HCT116 (cell line): ENCODE results near the gene NCAPD3. TPM values are rescaled to one million over a fixed set of nuclear protein-coding genes. Genes with fewer than 3 reads are reported as not detected.

Experiments
- ATAC-seq: fragments of 200-7000 bp; cut with Tn5 transposase; 2 replicates; pipeline ENCODE4 v1.9.1; 2020; ENCODE audit warnings: mild to moderate bottlenecking, moderate library complexity
- BruUV-seq: library from RNA; stranded (reverse); fragments of 400-500 nt; replicated peaks from 2 replicates; lab custom pipeline; 2021; lab: Mats Ljungman, UMichigan
- CTCF ChIA-PET: fragments of 300-600 bp; sonication (Branson Sonifier 250); formaldehyde crosslinking; loops from one replicate; lab custom pipeline; 2021; ENCODE audit warnings: antibody characterized with exemption; lab: Charles Lee
- POLR2A ChIA-PET: fragments of 300-600, 350-600 bp; sonication (Branson Sonifier 250); formaldehyde crosslinking; loops from one replicate; lab custom pipeline; 2021; ENCODE audit warnings: antibody characterized with exemption; lab: Charles Lee
- RAD21 ChIA-PET, 2 experiments: fragments of 300-600 bp; sonication (Branson Sonifier 250); formaldehyde crosslinking; loops; one replicate each; lab custom pipeline; 2023; ENCODE audit warnings: low total read pairs in 2 of 2; ENCODE audit not compliant: uncharacterized antibody in 2 of 2, unreplicated experiment in 2 of 2, low non-redundant PET in 1 of 2; lab: Charles Lee
- DNase-seq: peaks from one replicate; pipeline ENCODE4 v3.0.0-alpha.2; 2010; ENCODE audit warnings: low read depth, low spot score
- H2AFZ ChIP-seq: fragments of 200-600 bp; shearing (Covaris generic), sonication (generic); 2 replicates; pipeline ENCODE4 v1.6.1; 2017; ENCODE audit warnings: low read depth, mixed run types, mixed read lengths, antibody characterized with exemption, low read length; ENCODE audit not compliant: poor library complexity, severe bottlenecking
- H3K27ac ChIP-seq: 2 replicates; pipeline ENCODE4 v1.5.1; 2012; ENCODE audit warnings: low read depth, low read length
- H3K27me3 ChIP-seq: fragments of 200-600 bp; sonication (generic); 2 replicates; pipeline ENCODE4 v1.6.1; 2016; ENCODE audit warnings: mixed run types, low read length, mixed read lengths; ENCODE audit not compliant: insufficient read depth
- H3K36me3 ChIP-seq, 2 experiments: fragments of 200-500 bp in 1 of 2; fragments of 200-600 bp in 1 of 2; sonication (Bioruptor generic) in 1 of 2; sonication (generic) in 1 of 2; 2 replicates each; pipeline versions ENCODE4 v1.5.1 to v1.6.1; 2014 to 2016; ENCODE audit warnings: low read length in 2 of 2, inconsistent platforms in 1 of 2, mixed read lengths in 1 of 2, mixed run types in 1 of 2; ENCODE audit not compliant: insufficient read depth in 2 of 2, control insufficient read depth in 1 of 2
- H3K4me1 ChIP-seq, 2 experiments: fragments of 200-600 bp in 1 of 2; sonication (generic) in 1 of 2; 2 replicates each; pipeline versions ENCODE4 v1.5.1 to v1.6.1; 2012 to 2017; ENCODE audit warnings: low read length in 2 of 2, inconsistent platforms in 1 of 2, mild to moderate bottlenecking in 1 of 2, mixed read lengths in 1 of 2, mixed run types in 1 of 2, moderate library complexity in 1 of 2; ENCODE audit not compliant: insufficient read depth in 2 of 2, control insufficient read depth in 1 of 2
- H3K4me2 ChIP-seq: fragments of 200-600 bp; sonication (generic); 2 replicates; pipeline ENCODE4 v1.6.1; 2017; ENCODE audit warnings: mixed run types, low read length, mixed read lengths
- H3K4me3 ChIP-seq, 2 experiments: fragments of 200-600 bp in 1 of 2; sonication (generic) in 1 of 2; replicated peaks in 1 of 2; 2 replicates each; pipeline ENCODE4 v1.5.1; 2011 to 2016; ENCODE audit warnings: low read length in 2 of 2, control low read depth in 1 of 2, low read depth in 1 of 2, mild to moderate bottlenecking in 1 of 2, mixed read lengths in 1 of 2, mixed run types in 1 of 2
- H3K79me2 ChIP-seq: fragments of 200-600 bp; sonication (generic); 2 replicates; pipeline ENCODE4 v1.6.1; 2017; ENCODE audit warnings: mild to moderate bottlenecking, mixed run types, low read length, moderate library complexity, mixed read lengths; ENCODE audit not compliant: insufficient read depth
- H3K9ac ChIP-seq: fragments of 200-600 bp; sonication (generic); 2 replicates; pipeline ENCODE4 v1.6.1; 2016; ENCODE audit warnings: low read length, mixed read lengths
- H3K9me2 ChIP-seq: fragments of 200-600 bp; sonication (generic), shearing (Covaris generic); 2 replicates; pipeline ENCODE4 v1.6.1; 2017; ENCODE audit warnings: mixed run types, mild to moderate bottlenecking, moderate library complexity; ENCODE audit not compliant: insufficient read depth
- H3K9me3 ChIP-seq, 2 experiments: fragments of 200-500 bp in 1 of 2; fragments of 200-600 bp in 1 of 2; sonication (Bioruptor generic) in 1 of 2; sonication (generic) in 1 of 2; 2 replicates each; pipeline ENCODE4 v1.6.1; 2014 to 2017; ENCODE audit warnings: low read length in 2 of 2, mixed read lengths in 2 of 2, inconsistent platforms in 1 of 2, low read depth in 1 of 2, mild to moderate bottlenecking in 1 of 2, mixed run types in 1 of 2, moderate library complexity in 1 of 2; ENCODE audit not compliant: control insufficient read depth in 1 of 2, insufficient read depth in 1 of 2
- H4K20me1 ChIP-seq: fragments of 200-600 bp; sonication (generic), shearing (Covaris generic); 2 replicates; pipeline ENCODE4 v1.6.1; 2017; ENCODE audit warnings: mixed run types, mild to moderate bottlenecking, moderate library complexity; ENCODE audit not compliant: insufficient read depth
- CBX3 ChIP-seq: IDR thresholded peaks from 2 replicates; pipeline ENCODE4 v1.6.1; 2012; ENCODE audit warnings: low read depth
- ELF1 ChIP-seq: IDR thresholded peaks from 2 replicates; pipeline ENCODE4 v1.6.1; 2012; ENCODE audit warnings: low read depth, borderline replicate concordance
- EZH2 ChIP-seq: fragments of 200-600 bp; sonication (generic); IDR thresholded peaks from 2 replicates; pipeline ENCODE4 v1.6.1; 2017; ENCODE audit warnings: antibody characterized with exemption, mixed run types
- EZH2phosphoT487 ChIP-seq: fragments of 200-600 bp; IDR thresholded peaks from 2 replicates; pipeline ENCODE4 v1.6.1; 2018; ENCODE audit warnings: antibody characterized with exemption, borderline replicate concordance
- FOSL1 ChIP-seq: IDR thresholded peaks from 2 replicates; pipeline ENCODE4 v1.6.1; 2012; ENCODE audit warnings: low read depth
- POLR2AphosphoS5 ChIP-seq: IDR thresholded peaks from 2 replicates; pipeline ENCODE4 v1.6.1; 2011; ENCODE audit warnings: mild to moderate bottlenecking, low read depth, low read length, moderate library complexity
- SIN3A ChIP-seq: IDR thresholded peaks from 2 replicates; pipeline ENCODE4 v1.6.1; 2012; ENCODE audit warnings: low read depth
- TCF7L2 ChIP-seq: IDR thresholded peaks from 2 replicates; pipeline ENCODE4 v1.7.0; 2011; ENCODE audit warnings: borderline replicate concordance, inconsistent platforms; ENCODE audit not compliant: insufficient read depth, insufficient read length; ENCODE audit errors: extremely low read depth
- YY1 ChIP-seq: IDR thresholded peaks from 2 replicates; pipeline ENCODE4 v1.6.1; 2011; ENCODE audit warnings: low read length, low read depth, moderate library complexity, mild to moderate bottlenecking; ENCODE audit not compliant: insufficient replicate concordance; ENCODE audit errors: extremely low read depth
- intact Hi-C: fragments of 100-400 bp; cut with micrococcal nuclease; formaldehyde crosslinking; loops from 2 replicates; pipeline ENCODE4 v1.10.0; 2022
- total RNA-seq: library from RNA; stranded (reverse); gene quantifications from one replicate; pipeline ENCODE4 v1.2.1, GENCODE V29; 2021; ENCODE audit not compliant: unreplicated experiment
- TF ChIP-seq, protein P1 (sequence below): IDR thresholded peaks from 2 replicates; pipeline ENCODE4 v1.6.1; 2012; ENCODE audit warnings: low read depth
- TF ChIP-seq, protein P2 (sequence below), 3 experiments: fragments of 200-600 bp in 1 of 3; sonication (generic) in 1 of 3; IDR thresholded peaks in 2 of 3; conservative IDR thresholded peaks in 1 of 3; 2 replicates each; pipeline ENCODE4 v1.5.1; 2012 to 2017; ENCODE audit warnings: low read depth in 2 of 3, low read length in 2 of 3, antibody characterized with exemption in 1 of 3, borderline replicate concordance in 1 of 3, control low read depth in 1 of 3, mild to moderate bottlenecking in 1 of 3, mixed read lengths in 1 of 3, mixed run types in 1 of 3, moderate library complexity in 1 of 3; ENCODE audit not compliant: insufficient read depth in 1 of 3
- TF ChIP-seq, protein P3 (sequence below): IDR thresholded peaks from 2 replicates; pipeline ENCODE4 v1.6.1; 2012

The NCAPD3 gene
- total RNA-seq, 1 experiment from 2014 or later, result 71.0 TPM

DNA sequence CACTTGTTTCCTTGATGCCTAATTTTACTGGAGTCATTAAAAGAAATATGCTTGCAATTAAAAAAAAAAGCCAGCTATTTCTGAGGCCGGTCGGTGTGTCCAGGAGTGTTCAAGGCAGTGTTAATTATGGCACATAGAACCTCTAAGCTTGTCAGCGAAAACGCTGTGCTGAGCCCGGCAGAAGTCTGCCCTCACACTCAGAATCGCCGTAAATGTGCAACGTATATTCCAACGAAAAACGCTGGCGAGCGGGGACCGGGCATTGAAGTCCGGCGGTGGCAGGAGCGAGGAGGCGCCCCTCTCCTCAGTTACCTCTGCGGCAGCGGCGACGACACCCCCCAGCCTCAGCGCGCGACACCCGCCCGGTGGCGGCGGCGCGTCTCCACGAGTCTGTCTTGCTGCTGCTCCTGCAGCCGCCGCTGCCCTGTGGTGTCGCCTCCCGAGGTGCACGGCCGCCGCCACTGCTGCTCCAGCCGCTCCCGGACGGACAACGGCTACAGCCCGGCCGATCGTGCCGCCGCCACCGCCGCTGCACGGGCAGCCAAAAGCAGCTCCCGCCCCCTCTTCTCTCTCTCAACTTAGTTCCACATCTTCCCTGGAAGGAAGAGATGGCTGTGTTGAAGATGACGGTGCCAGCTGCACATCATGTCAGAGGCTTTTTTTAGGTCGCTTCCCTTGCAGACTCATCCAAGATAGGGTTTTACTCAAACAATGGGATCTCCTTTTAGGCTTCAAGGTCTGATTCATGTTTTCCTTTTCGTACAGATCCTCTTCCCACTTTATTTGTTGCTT lies 98.9 kb downstream of the NCAPD3 start (continued):
- TF ChIP-seq, protein P1, sequence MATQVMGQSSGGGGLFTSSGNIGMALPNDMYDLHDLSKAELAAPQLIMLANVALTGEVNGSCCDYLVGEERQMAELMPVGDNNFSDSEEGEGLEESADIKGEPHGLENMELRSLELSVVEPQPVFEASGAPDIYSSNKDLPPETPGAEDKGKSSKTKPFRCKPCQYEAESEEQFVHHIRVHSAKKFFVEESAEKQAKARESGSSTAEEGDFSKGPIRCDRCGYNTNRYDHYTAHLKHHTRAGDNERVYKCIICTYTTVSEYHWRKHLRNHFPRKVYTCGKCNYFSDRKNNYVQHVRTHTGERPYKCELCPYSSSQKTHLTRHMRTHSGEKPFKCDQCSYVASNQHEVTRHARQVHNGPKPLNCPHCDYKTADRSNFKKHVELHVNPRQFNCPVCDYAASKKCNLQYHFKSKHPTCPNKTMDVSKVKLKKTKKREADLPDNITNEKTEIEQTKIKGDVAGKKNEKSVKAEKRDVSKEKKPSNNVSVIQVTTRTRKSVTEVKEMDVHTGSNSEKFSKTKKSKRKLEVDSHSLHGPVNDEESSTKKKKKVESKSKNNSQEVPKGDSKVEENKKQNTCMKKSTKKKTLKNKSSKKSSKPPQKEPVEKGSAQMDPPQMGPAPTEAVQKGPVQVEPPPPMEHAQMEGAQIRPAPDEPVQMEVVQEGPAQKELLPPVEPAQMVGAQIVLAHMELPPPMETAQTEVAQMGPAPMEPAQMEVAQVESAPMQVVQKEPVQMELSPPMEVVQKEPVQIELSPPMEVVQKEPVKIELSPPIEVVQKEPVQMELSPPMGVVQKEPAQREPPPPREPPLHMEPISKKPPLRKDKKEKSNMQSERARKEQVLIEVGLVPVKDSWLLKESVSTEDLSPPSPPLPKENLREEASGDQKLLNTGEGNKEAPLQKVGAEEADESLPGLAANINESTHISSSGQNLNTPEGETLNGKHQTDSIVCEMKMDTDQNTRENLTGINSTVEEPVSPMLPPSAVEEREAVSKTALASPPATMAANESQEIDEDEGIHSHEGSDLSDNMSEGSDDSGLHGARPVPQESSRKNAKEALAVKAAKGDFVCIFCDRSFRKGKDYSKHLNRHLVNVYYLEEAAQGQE, result no peak
- TF ChIP-seq EZH2 (no peak), FOSL1 (no peak), YY1 (no peak), ELF1 (no peak), POLR2AphosphoS5 (no peak)

DNA sequence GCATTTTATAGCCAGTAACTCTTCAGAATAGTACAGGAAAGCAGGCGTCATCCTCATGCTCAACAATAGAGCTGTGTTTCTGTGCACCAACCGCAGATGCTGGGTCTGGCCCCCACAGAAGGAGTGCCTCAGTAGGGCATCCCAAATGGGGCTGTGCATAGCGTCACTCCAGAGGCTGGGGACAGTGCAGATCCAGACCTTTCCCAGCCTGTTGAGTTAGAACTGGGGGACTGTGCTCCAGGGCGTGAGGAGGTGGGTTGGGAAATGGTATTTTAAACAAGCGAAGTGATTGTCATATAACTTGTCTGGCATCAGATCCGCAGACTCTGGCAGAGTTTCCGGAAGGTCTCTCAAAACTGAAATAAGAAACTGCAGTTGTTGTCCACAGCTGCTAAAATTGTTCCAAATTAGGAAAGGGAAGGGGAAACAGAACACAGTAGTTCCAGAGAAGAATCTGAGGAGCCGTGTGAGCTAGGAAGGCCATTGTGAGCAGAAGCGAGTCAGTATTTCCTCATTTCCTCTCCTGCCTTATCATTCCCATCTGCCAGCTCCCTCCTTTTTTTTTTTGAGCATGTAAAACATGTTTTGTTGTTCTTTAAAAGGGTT lies 102.7 kb downstream of the NCAPD3 start:
- no peaks in the 10 kb centered on the region for H3K79me2 ChIP-seq
- no peaks in the 10 kb centered on the region for H3K36me3 ChIP-seq
- H3K4me2 ChIP-seq, result no peak overlapping the region
- H3K27ac ChIP-seq, result no peak overlapping the region
- intact Hi-C loops, result no loop called here
- ATAC-seq (no peak), DNase-seq (no peak)
- H3K9me3 ChIP-seq, result no peaks in the 10 kb centered on the region
- no peak overlapping the region for H3K9ac ChIP-seq
- POLR2A ChIA-PET, result no interaction called here
- H4K20me1 ChIP-seq, result no peaks in the 10 kb centered on the region
- CTCF ChIA-PET, result no interaction called here
- H3K27me3 ChIP-seq, result peaks cover 55% of the 10 kb centered on the region
- RAD21 ChIA-PET, result no interaction called here
- H3K9me2 ChIP-seq, result no peaks in the 10 kb centered on the region
- H3K4me1 ChIP-seq, result no peaks in the 10 kb centered on the region
- H3K4me3 ChIP-seq, result no peak overlapping the region
- no peak overlapping the region for H2AFZ ChIP-seq
- no TSS peak for BruUV-seq
- no peak for TF ChIP-seq ELF1
- TF ChIP-seq CBX3, result no peak
- TF ChIP-seq EZH2phosphoT487, result no peak
- no peak for TF ChIP-seq FOSL1
- TF ChIP-seq, protein P1, result no peak
- TF ChIP-seq, protein P2, sequence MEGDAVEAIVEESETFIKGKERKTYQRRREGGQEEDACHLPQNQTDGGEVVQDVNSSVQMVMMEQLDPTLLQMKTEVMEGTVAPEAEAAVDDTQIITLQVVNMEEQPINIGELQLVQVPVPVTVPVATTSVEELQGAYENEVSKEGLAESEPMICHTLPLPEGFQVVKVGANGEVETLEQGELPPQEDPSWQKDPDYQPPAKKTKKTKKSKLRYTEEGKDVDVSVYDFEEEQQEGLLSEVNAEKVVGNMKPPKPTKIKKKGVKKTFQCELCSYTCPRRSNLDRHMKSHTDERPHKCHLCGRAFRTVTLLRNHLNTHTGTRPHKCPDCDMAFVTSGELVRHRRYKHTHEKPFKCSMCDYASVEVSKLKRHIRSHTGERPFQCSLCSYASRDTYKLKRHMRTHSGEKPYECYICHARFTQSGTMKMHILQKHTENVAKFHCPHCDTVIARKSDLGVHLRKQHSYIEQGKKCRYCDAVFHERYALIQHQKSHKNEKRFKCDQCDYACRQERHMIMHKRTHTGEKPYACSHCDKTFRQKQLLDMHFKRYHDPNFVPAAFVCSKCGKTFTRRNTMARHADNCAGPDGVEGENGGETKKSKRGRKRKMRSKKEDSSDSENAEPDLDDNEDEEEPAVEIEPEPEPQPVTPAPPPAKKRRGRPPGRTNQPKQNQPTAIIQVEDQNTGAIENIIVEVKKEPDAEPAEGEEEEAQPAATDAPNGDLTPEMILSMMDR (IDR thresholded peaks at IDR 0.05 in 2 of 3, conservative IDR thresholded peaks at IDR 0.05 in 1 of 3; ENCODE audit: borderline replicate concordance in 1 of 3, insufficient read depth in 1 of 3, low read depth in 2 of 3, low read length in 2 of 3), result no peak
- TF ChIP-seq, protein P3, sequence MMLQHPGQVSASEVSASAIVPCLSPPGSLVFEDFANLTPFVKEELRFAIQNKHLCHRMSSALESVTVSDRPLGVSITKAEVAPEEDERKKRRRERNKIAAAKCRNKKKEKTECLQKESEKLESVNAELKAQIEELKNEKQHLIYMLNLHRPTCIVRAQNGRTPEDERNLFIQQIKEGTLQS, result no peak
- no peak for TF ChIP-seq TCF7L2
- no peak for TF ChIP-seq SIN3A
